Rectal smooth muscle tissue (tissue), 1 donor: ENCODE measurements around the gene PPA1.

Experiments used
- H3K27ac ChIP-seq: one replicate; pipeline ENCODE4 v1.7.0; 2013; ENCODE audit warnings: low read depth, low read length, inconsistent platforms
- H3K27me3 ChIP-seq: one replicate; pipeline ENCODE4 v1.7.0; 2013; ENCODE audit warnings: low read length; ENCODE audit not compliant: control insufficient read depth, insufficient read depth
- H3K36me3 ChIP-seq: one replicate; pipeline ENCODE4 v1.7.0; 2013; ENCODE audit warnings: low read length; ENCODE audit not compliant: control insufficient read depth, insufficient read depth
- H3K4me1 ChIP-seq: one replicate; pipeline ENCODE4 v1.7.0; 2013; ENCODE audit warnings: low read length; ENCODE audit not compliant: control insufficient read depth, insufficient read depth
- H3K4me3 ChIP-seq: one replicate; pipeline ENCODE4 v1.7.0; 2013; ENCODE audit warnings: low read length
- H3K9ac ChIP-seq: one replicate; pipeline ENCODE4 v1.7.0; 2013; ENCODE audit warnings: low read length

Gene PPA1

DNA sequence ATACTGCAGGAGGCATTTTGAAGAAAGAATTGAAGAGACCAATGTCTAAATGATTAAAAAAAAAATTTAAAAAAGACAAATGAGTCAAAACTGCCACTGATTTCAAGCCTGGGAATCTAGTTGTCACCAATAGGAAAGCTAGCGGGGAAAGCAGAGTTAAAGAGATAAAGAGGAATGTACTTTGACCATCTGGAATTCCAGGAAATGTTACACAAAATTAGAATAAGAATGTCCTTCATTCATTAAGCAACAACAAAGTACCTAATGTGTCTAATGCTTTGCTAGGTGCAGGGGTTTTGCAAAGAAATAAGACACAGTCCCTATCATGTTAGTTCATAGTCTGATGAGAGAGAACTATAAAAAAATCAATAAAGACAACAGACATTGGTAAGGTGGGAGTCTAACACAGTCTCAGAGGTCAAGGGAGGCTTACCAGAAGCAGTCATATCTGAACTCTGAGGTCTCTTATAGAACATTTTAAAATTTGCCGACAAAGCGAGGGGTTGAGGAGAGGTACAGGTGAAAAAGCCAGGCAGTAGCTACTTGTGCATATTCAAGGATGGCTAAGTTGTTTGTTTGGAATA, 77.9 kb downstream of the PPA1 start:
- H3K9ac ChIP-seq: no peak overlapping the region
- H3K27me3 ChIP-seq: no peaks in the 10 kb centered on the region
- no peak overlapping the region for H3K4me3 ChIP-seq
- no peaks in the 10 kb centered on the region for H3K4me1 ChIP-seq
- no peak overlapping the region for H3K27ac ChIP-seq
- H3K36me3 ChIP-seq: peaks cover 33% of the 10 kb centered on the region
